Measurements from ENCODE around the gene HAL.

- no peak for TF ChIP-seq CTCF (IDR thresholded peaks at IDR 0.05)
- no peak for TF ChIP-seq POLR2A (IDR thresholded peaks at IDR 0.05)
These were observed 44.4 kb upstream of the HAL start for GRCh38 chr12:96040305-96041133.
